HEK293 (cell line): ENCODE measurements around the gene COPS2.

Source experiments
- BCL11A ChIP-seq: fragments of 450-650 bp; formaldehyde crosslinking; IDR thresholded peaks from 2 replicates; pipeline ENCODE4 v1.5.1; 2016; ENCODE audit warnings: low read depth, missing biosample characterization, missing genetic modification characterization
- GFI1B ChIP-seq: fragments of 450-650 bp; formaldehyde crosslinking; IDR thresholded peaks from 2 replicates; pipeline ENCODE4 v1.5.1; 2016; ENCODE audit warnings: missing biosample characterization, missing genetic modification characterization
- HOXC10 ChIP-seq: sonication (generic); formaldehyde crosslinking; IDR thresholded peaks from 2 replicates; pipeline ENCODE4 v1.8.1; 2023; ENCODE audit warnings: mild to moderate bottlenecking, missing genetic modification reagents
- KLF8 ChIP-seq: fragments of 450-650 bp; formaldehyde crosslinking; IDR thresholded peaks from 2 replicates; pipeline ENCODE4 v1.5.1; 2016; ENCODE audit warnings: missing biosample characterization, missing genetic modification characterization
- OSR2 ChIP-seq: fragments of 450-650 bp; formaldehyde crosslinking; IDR thresholded peaks from 2 replicates; pipeline ENCODE4 v1.5.1; 2016; ENCODE audit warnings: missing biosample characterization, missing genetic modification characterization
- TCF7L2 ChIP-seq: IDR thresholded peaks from 2 replicates; pipeline ENCODE4 v1.6.1; 2011; ENCODE audit warnings: low read depth, mild to moderate bottlenecking, inconsistent platforms, low read length, moderate library complexity, borderline replicate concordance
- YY2 ChIP-seq: fragments of 450-650 bp; formaldehyde crosslinking; IDR thresholded peaks from 2 replicates; pipeline ENCODE4 v1.5.1; 2016; ENCODE audit warnings: missing biosample characterization, missing genetic modification characterization
- ZBTB48 ChIP-seq: fragments of 450-650 bp; formaldehyde crosslinking; IDR thresholded peaks from 2 replicates; pipeline ENCODE4 v1.5.1; 2016; ENCODE audit warnings: missing biosample characterization, missing genetic modification characterization
- ZBTB8A ChIP-seq: fragments of 450-650 bp; formaldehyde crosslinking; IDR thresholded peaks from 2 replicates; pipeline ENCODE4 v1.5.1; 2016; ENCODE audit warnings: missing biosample characterization, missing genetic modification characterization
- ZEB2 ChIP-seq: fragments of 450-650 bp; formaldehyde crosslinking; IDR thresholded peaks from 2 replicates; pipeline ENCODE4 v1.5.1; 2016; ENCODE audit warnings: missing biosample characterization, missing genetic modification characterization
- ZFP69B ChIP-seq: fragments of 450-650 bp; formaldehyde crosslinking; IDR thresholded peaks from 2 replicates; pipeline ENCODE4 v1.5.1; 2016; ENCODE audit warnings: missing biosample characterization, missing genetic modification characterization
- ZNF138 ChIP-seq: fragments of 450-650 bp; formaldehyde crosslinking; IDR thresholded peaks from 2 replicates; pipeline ENCODE4 v1.5.1; 2016; ENCODE audit warnings: missing biosample characterization, missing genetic modification characterization, borderline replicate concordance
- ZNF169 ChIP-seq: fragments of 450-650 bp; formaldehyde crosslinking; IDR thresholded peaks from 2 replicates; pipeline ENCODE4 v1.5.1; 2016; ENCODE audit warnings: missing biosample characterization, missing genetic modification characterization
- ZNF324 ChIP-seq: fragments of 450-650 bp; formaldehyde crosslinking; IDR thresholded peaks from 2 replicates; pipeline ENCODE4 v1.5.1; 2016; ENCODE audit warnings: missing biosample characterization, missing genetic modification characterization
- ZNF341 ChIP-seq: fragments of 450-650 bp; formaldehyde crosslinking; IDR thresholded peaks from 2 replicates; pipeline ENCODE4; 2016; ENCODE audit warnings: low read depth, missing biosample characterization, missing genetic modification characterization
- ZNF354C ChIP-seq: fragments of 450-650 bp; formaldehyde crosslinking; IDR thresholded peaks from 2 replicates; pipeline ENCODE4 v1.5.1; 2016; ENCODE audit warnings: missing biosample characterization, missing genetic modification characterization, low read depth, borderline replicate concordance
- ZNF362 ChIP-seq: fragments of 450-650 bp; formaldehyde crosslinking; IDR thresholded peaks from 2 replicates; pipeline ENCODE4 v1.5.1; 2016; ENCODE audit warnings: missing biosample characterization, missing genetic modification characterization
- ZNF394 ChIP-seq: fragments of 450-650 bp; formaldehyde crosslinking; IDR thresholded peaks from 2 replicates; pipeline ENCODE4 v1.5.1; 2016; ENCODE audit warnings: missing biosample characterization, missing genetic modification characterization, mild to moderate bottlenecking, moderate library complexity, borderline replicate concordance
- ZNF404 ChIP-seq: fragments of 450-650 bp; formaldehyde crosslinking; IDR thresholded peaks from 2 replicates; pipeline ENCODE4 v1.5.1; 2017; ENCODE audit warnings: missing biosample characterization, missing genetic modification characterization
- ZNF48 ChIP-seq: fragments of 450-650 bp; formaldehyde crosslinking; IDR thresholded peaks from 2 replicates; pipeline ENCODE4 v1.5.1; 2016; ENCODE audit warnings: missing biosample characterization, missing genetic modification characterization
- ZNF549 ChIP-seq: fragments of 450-650 bp; IDR thresholded peaks from 2 replicates; pipeline ENCODE4 v1.5.1; 2018; ENCODE audit warnings: missing biosample characterization, missing genetic modification characterization, mild to moderate bottlenecking, inconsistent platforms, moderate library complexity
- ZNF610 ChIP-seq: fragments of 450-650 bp; formaldehyde crosslinking; IDR thresholded peaks from 2 replicates; pipeline ENCODE4 v1.5.1; 2016; ENCODE audit warnings: missing biosample characterization, missing genetic modification characterization, borderline replicate concordance
- ZNF791 ChIP-seq: fragments of 450-650 bp; formaldehyde crosslinking; IDR thresholded peaks from 2 replicates; pipeline ENCODE4 v1.5.1; 2016; ENCODE audit warnings: missing biosample characterization, missing genetic modification characterization
- ZSCAN16 ChIP-seq: fragments of 450-650 bp; formaldehyde crosslinking; IDR thresholded peaks from 2 replicates; pipeline ENCODE4 v1.5.1; 2016; ENCODE audit warnings: missing biosample characterization, missing genetic modification characterization
- TF ChIP-seq, protein P1 (sequence below): sonication (generic); formaldehyde crosslinking; IDR thresholded peaks from 2 replicates; pipeline ENCODE4 v1.8.1; 2022; ENCODE audit warnings: mild to moderate bottlenecking, moderate library complexity, missing genetic modification reagents
- TF ChIP-seq, protein P2 (sequence below): fragments of 450-650 bp; formaldehyde crosslinking; IDR thresholded peaks from 2 replicates; pipeline ENCODE4 v1.5.1; 2016; ENCODE audit warnings: missing biosample characterization, missing genetic modification characterization
- TF ChIP-seq, protein P3 (sequence below): fragments of 450-650 bp; formaldehyde crosslinking; IDR thresholded peaks from 2 replicates; pipeline ENCODE4 v1.5.1; 2016; ENCODE audit warnings: missing biosample characterization, missing genetic modification characterization
- TF ChIP-seq, protein P4 (sequence below): fragments of 450-650 bp; formaldehyde crosslinking; conservative IDR thresholded peaks from 2 replicates; pipeline ENCODE4 v1.5.1; 2016; ENCODE audit warnings: low read depth, missing biosample characterization, missing genetic modification characterization
- TF ChIP-seq, protein P5 (sequence below): fragments of 450-650 bp; IDR thresholded peaks from 2 replicates; pipeline ENCODE4 v1.5.1; 2018; ENCODE audit warnings: missing biosample characterization, mild to moderate bottlenecking, missing genetic modification characterization

COPS2 gene

DNA sequence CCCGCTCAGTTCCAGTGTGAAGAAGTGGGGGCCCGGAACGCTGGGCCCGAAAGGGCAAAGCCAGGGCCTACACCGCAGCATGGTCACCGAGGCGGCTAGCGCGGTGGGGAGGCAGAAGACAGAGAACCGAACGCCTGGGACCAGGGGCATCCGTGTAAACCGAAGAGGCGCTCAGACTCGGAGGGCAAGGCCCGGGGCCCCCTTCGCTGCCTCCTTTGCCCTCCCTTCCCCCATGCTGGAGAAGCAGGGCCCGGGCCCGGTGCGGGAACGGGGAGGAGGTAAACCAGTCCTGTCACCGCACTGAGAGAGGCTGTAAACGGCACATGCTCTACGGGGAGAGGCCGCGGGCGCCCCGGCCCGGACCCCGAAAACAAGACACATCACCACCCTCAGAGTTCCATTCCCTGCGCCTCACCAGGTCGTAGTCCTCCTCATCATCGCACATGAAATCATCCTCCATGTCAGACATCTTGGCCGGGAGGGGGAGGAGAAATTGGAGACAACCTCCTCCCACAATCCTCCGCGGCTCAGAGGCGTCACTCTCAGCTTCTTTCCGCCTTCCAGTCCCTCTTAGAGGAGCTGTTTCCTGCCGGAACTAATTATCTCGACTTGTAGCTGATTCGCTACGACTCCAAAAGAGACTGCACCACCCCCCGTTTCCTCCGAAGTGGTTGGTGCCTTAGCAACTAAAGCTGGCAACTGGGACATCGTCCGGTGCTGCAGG is at the start of gene COPS2 (continued):
- TF ChIP-seq ZNF404 (tag by site-specific recombination) (no peak), HOXC10 (CRISPR knock-in tag) (no peak), ZNF341 (tag by site-specific recombination) (0 out of 2 replicates have a peak, but pooled peaks have one; percentile 18), KLF8 (tag by site-specific recombination) (peak; percentile 74), BCL11A (tag by site-specific recombination) (no peak), ZBTB48 (tag by site-specific recombination) (peak; percentile 76; the same call in 1 of the 2 replicates), YY2 (tag by site-specific recombination) (peak; percentile 79), ZSCAN16 (no peak), OSR2 (no peak), ZNF354C (tag by site-specific recombination) (no peak), ZNF394 (tag by site-specific recombination) (peak; percentile 92), ZEB2 (tag by site-specific recombination) (0 out of 2 replicates have a peak, but pooled peaks have one; percentile 46), ZNF169 (tag by site-specific recombination) (no peak), ZNF362 (tag by site-specific recombination) (no peak), ZNF138 (tag by site-specific recombination) (no peak), TCF7L2 (no peak), GFI1B (tag by site-specific recombination) (no peak), ZNF791 (no peak), ZNF610 (tag by site-specific recombination) (no peak), ZNF48 (no peak), ZBTB8A (tag by site-specific recombination) (peak; percentile 49; the same call in 1 of the 2 replicates), ZNF324 (tag by site-specific recombination) (0 out of 2 replicates have a peak, but pooled peaks have one; percentile 65), ZNF549 (no peak), ZFP69B (peak; percentile 62; the same call in 1 of the 2 replicates)
- TF ChIP-seq, protein P1, sequence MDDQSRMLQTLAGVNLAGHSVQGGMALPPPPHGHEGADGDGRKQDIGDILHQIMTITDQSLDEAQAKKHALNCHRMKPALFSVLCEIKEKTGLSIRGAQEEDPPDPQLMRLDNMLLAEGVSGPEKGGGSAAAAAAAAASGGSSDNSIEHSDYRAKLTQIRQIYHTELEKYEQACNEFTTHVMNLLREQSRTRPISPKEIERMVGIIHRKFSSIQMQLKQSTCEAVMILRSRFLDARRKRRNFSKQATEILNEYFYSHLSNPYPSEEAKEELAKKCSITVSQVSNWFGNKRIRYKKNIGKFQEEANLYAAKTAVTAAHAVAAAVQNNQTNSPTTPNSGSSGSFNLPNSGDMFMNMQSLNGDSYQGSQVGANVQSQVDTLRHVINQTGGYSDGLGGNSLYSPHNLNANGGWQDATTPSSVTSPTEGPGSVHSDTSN (CRISPR knock-in tag), result no peak
- TF ChIP-seq, protein P2, sequence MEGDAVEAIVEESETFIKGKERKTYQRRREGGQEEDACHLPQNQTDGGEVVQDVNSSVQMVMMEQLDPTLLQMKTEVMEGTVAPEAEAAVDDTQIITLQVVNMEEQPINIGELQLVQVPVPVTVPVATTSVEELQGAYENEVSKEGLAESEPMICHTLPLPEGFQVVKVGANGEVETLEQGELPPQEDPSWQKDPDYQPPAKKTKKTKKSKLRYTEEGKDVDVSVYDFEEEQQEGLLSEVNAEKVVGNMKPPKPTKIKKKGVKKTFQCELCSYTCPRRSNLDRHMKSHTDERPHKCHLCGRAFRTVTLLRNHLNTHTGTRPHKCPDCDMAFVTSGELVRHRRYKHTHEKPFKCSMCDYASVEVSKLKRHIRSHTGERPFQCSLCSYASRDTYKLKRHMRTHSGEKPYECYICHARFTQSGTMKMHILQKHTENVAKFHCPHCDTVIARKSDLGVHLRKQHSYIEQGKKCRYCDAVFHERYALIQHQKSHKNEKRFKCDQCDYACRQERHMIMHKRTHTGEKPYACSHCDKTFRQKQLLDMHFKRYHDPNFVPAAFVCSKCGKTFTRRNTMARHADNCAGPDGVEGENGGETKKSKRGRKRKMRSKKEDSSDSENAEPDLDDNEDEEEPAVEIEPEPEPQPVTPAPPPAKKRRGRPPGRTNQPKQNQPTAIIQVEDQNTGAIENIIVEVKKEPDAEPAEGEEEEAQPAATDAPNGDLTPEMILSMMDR, result 0 out of 2 replicates have a peak, but pooled peaks have one; percentile 6
- TF ChIP-seq, protein P3, sequence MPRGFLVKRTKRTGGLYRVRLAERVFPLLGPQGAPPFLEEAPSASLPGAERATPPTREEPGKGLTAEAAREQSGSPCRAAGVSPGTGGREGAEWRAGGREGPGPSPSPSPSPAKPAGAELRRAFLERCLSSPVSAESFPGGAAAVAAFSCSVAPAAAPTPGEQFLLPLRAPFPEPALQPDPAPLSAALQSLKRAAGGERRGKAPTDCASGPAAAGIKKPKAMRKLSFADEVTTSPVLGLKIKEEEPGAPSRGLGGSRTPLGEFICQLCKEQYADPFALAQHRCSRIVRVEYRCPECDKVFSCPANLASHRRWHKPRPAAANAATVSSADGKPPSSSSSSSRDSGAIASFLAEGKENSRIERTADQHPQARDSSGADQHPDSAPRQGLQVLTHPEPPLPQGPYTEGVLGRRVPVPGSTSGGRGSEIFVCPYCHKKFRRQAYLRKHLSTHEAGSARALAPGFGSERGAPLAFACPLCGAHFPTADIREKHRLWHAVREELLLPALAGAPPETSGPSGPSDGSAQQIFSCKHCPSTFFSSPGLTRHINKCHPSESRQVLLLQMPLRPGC, result peak; percentile 50
- TF ChIP-seq, protein P4, sequence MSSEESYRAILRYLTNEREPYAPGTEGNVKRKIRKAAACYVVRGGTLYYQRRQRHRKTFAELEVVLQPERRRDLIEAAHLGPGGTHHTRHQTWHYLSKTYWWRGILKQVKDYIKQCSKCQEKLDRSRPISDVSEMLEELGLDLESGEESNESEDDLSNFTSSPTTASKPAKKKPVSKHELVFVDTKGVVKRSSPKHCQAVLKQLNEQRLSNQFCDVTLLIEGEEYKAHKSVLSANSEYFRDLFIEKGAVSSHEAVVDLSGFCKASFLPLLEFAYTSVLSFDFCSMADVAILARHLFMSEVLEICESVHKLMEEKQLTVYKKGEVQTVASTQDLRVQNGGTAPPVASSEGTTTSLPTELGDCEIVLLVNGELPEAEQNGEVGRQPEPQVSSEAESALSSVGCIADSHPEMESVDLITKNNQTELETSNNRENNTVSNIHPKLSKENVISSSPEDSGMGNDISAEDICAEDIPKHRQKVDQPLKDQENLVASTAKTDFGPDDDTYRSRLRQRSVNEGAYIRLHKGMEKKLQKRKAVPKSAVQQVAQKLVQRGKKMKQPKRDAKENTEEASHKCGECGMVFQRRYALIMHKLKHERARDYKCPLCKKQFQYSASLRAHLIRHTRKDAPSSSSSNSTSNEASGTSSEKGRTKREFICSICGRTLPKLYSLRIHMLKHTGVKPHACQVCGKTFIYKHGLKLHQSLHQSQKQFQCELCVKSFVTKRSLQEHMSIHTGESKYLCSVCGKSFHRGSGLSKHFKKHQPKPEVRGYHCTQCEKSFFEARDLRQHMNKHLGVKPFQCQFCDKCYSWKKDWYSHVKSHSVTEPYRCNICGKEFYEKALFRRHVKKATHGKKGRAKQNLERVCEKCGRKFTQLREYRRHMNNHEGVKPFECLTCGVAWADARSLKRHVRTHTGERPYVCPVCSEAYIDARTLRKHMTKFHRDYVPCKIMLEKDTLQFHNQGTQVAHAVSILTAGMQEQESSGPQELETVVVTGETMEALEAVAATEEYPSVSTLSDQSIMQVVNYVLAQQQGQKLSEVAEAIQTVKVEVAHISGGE (tag by site-specific recombination), result peak; percentile 100
- TF ChIP-seq, protein P5, sequence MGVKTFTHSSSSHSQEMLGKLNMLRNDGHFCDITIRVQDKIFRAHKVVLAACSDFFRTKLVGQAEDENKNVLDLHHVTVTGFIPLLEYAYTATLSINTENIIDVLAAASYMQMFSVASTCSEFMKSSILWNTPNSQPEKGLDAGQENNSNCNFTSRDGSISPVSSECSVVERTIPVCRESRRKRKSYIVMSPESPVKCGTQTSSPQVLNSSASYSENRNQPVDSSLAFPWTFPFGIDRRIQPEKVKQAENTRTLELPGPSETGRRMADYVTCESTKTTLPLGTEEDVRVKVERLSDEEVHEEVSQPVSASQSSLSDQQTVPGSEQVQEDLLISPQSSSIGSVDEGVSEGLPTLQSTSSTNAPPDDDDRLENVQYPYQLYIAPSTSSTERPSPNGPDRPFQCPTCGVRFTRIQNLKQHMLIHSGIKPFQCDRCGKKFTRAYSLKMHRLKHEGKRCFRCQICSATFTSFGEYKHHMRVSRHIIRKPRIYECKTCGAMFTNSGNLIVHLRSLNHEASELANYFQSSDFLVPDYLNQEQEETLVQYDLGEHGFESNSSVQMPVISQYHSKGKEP (tag by site-specific recombination), result no peak
